IMR-90 (cell line): ENCODE data around the gene ZFYVE28.

Experiments used
- CHD1 ChIP-seq: IDR thresholded peaks from 2 replicates; pipeline ENCODE4 v1.6.1; 2012; ENCODE audit warnings: low read depth, low read length, improper control_type of control experiment
- CTCF ChIP-seq: conservative IDR thresholded peaks from 2 replicates; pipeline ENCODE4 v1.5.1; 2012; ENCODE audit warnings: mild to moderate bottlenecking, low read depth, low read length, improper control_type of control experiment
- MAZ ChIP-seq: IDR thresholded peaks from 2 replicates; pipeline ENCODE4 v1.6.1; 2012; ENCODE audit warnings: low read depth, mild to moderate bottlenecking, low read length, improper control_type of control experiment, moderate library complexity, borderline replicate concordance
- NFE2L2 ChIP-seq: fragments of 150-350 bp; IDR thresholded peaks from 2 replicates; pipeline ENCODE4 v1.6.1; 2016; ENCODE audit warnings: low read depth, mild to moderate bottlenecking, low read length
- POLR2A ChIP-seq: IDR thresholded peaks from 2 replicates; pipeline ENCODE4 v1.6.1; 2012; ENCODE audit warnings: mild to moderate bottlenecking, low read depth, low read length
- RAD21 ChIP-seq: IDR thresholded peaks from 2 replicates; pipeline ENCODE4 v1.6.1; 2012; ENCODE audit warnings: low read length, improper control_type of control experiment
- RFX5 ChIP-seq: IDR thresholded peaks from 2 replicates; pipeline ENCODE4 v1.8.0; 2012; ENCODE audit warnings: low read depth, mild to moderate bottlenecking, low read length, moderate library complexity
- SMC3 ChIP-seq: fragments of 150-350 bp; IDR thresholded peaks from 2 replicates; pipeline ENCODE4 v1.6.1; 2016; ENCODE audit warnings: low read depth, mild to moderate bottlenecking, antibody characterized with exemption, low read length, moderate library complexity

- TF ChIP-seq SMC3 (no peak), CTCF (no peak), RAD21 (no peak), POLR2A (no peak), NFE2L2 (no peak), RFX5 (no peak), CHD1 (no peak), MAZ (no peak)
Observed at GRCh38 chr4:2354760-2355159, 63.7 kb downstream of the ZFYVE28 start.
